Measurements from ENCODE around the gene CFAP45. TPM values are rescaled to one million over a fixed set of nuclear protein-coding genes. Genes with fewer than 3 reads are reported as not detected.

The CFAP45 gene
- total and polyA plus RNA-seq, 2 donors from 2014 or later, result 1.0 to 14.2 TPM

- Histone ChIP-seq H3K4me3 (ENCODE audit: low read length in 3 of 3) (no peak overlapping the region), H3K27ac (ENCODE audit: low read depth in 2 of 2, low read length in 2 of 2) (peak overlapping the region in 1 of 2 donors; percentile 50), H3K9me3 (ENCODE audit: control insufficient read depth in 2 of 3, insufficient read depth in 1 of 3, low read length in 3 of 3) (no peaks in the 10 kb centered on the region), H3K27me3 (ENCODE audit: control insufficient read depth, insufficient read depth, low read length) (no peaks in the 10 kb centered on the region), H3K4me1 (ENCODE audit: control insufficient read depth in 2 of 3, insufficient read depth in 2 of 3, low read depth in 1 of 3, low read length in 3 of 3) (peaks cover 0 to 7% (median 0%) of the 10 kb centered on the region in 3 donors), H3K36me3 (ENCODE audit: control insufficient read depth in 2 of 3, insufficient read depth in 3 of 3, low read length in 3 of 3) (no peaks in the 10 kb centered on the region), H3K9ac (ENCODE audit: low read length in 3 of 3) (no peak overlapping the region)
- intact Hi-C loops (cut with DNase I), result no loop called here
- FAIRE-seq (no peak), DNase-seq (no peak)
- TF ChIP-seq CTCF (IDR thresholded peaks at IDR 0.05; ENCODE audit: borderline replicate concordance, extremely low read depth, insufficient read depth), result no peak
These were observed 10.8 kb downstream of the CFAP45 start for GRCh38 chr1:159889202-159889601.

GRCh38 chr1:159884296-159884695 lies 15.7 kb downstream of the CFAP45 start:
- intact Hi-C loops (cut with DNase I), result no loop called here
- H3K36me3 ChIP-seq (ENCODE audit: control insufficient read depth in 2 of 3, insufficient read depth in 3 of 3, low read length in 3 of 3), result no peaks in the 10 kb centered on the region
- H3K9ac ChIP-seq (ENCODE audit: low read length in 3 of 3), result no peak overlapping the region
- H3K27me3 ChIP-seq (ENCODE audit: control insufficient read depth, insufficient read depth, low read length), result no peaks in the 10 kb centered on the region
- peaks cover 0 to under 1% (median 0%) of the 10 kb centered on the region in 3 donors for H3K4me1 ChIP-seq (ENCODE audit: control insufficient read depth in 2 of 3, insufficient read depth in 2 of 3, low read depth in 1 of 3, low read length in 3 of 3)
- no peaks in the 10 kb centered on the region for H3K9me3 ChIP-seq (ENCODE audit: control insufficient read depth in 2 of 3, insufficient read depth in 1 of 3, low read length in 3 of 3)
- H3K4me3 ChIP-seq (ENCODE audit: low read length in 3 of 3), result no peak overlapping the region
- no peak for TF ChIP-seq CTCF (IDR thresholded peaks at IDR 0.05; ENCODE audit: borderline replicate concordance, extremely low read depth, insufficient read depth)
- DNase-seq, result no peak
- no peak overlapping the region for H3K27ac ChIP-seq (ENCODE audit: low read depth in 2 of 2, low read length in 2 of 2)
- FAIRE-seq, result no peak

- no peak for TF ChIP-seq CTCF (IDR thresholded peaks at IDR 0.05; ENCODE audit: borderline replicate concordance, extremely low read depth, insufficient read depth)
- FAIRE-seq (no peak), DNase-seq (no peak)
- intact Hi-C loops (cut with DNase I), result no loop called here
- Histone ChIP-seq H3K27me3 (ENCODE audit: control insufficient read depth, insufficient read depth, low read length) (no peaks in the 10 kb centered on the region), H3K9ac (ENCODE audit: low read length in 3 of 3) (no peak overlapping the region), H3K4me1 (ENCODE audit: control insufficient read depth in 2 of 3, insufficient read depth in 2 of 3, low read depth in 1 of 3, low read length in 3 of 3) (no peaks in the 10 kb centered on the region), H3K36me3 (ENCODE audit: control insufficient read depth in 2 of 3, insufficient read depth in 3 of 3, low read length in 3 of 3) (no peaks in the 10 kb centered on the region), H3K27ac (ENCODE audit: low read depth in 2 of 2, low read length in 2 of 2) (no peak overlapping the region), H3K4me3 (ENCODE audit: low read length in 3 of 3) (no peak overlapping the region), H3K9me3 (ENCODE audit: control insufficient read depth in 2 of 3, insufficient read depth in 1 of 3, low read length in 3 of 3) (no peaks in the 10 kb centered on the region)
These were observed 16.8 kb downstream of the CFAP45 start for GRCh38 chr1:159883134-159883533.

- FAIRE-seq (no peak), DNase-seq (no peak)
- Histone ChIP-seq H3K36me3 (ENCODE audit: control insufficient read depth in 2 of 3, insufficient read depth in 3 of 3, low read length in 3 of 3) (no peaks in the 10 kb centered on the region), H3K9me3 (ENCODE audit: control insufficient read depth in 2 of 3, insufficient read depth in 1 of 3, low read length in 3 of 3) (no peaks in the 10 kb centered on the region), H3K27ac (ENCODE audit: low read depth in 2 of 2, low read length in 2 of 2) (no peak overlapping the region), H3K4me3 (ENCODE audit: low read length in 3 of 3) (no peak overlapping the region), H3K4me1 (ENCODE audit: control insufficient read depth in 2 of 3, insufficient read depth in 2 of 3, low read depth in 1 of 3, low read length in 3 of 3) (no peaks in the 10 kb centered on the region), H3K9ac (ENCODE audit: low read length in 3 of 3) (no peak overlapping the region), H3K27me3 (ENCODE audit: control insufficient read depth, insufficient read depth, low read length) (no peaks in the 10 kb centered on the region)
- intact Hi-C loops (cut with DNase I), result no loop called here
- no peak for TF ChIP-seq CTCF (IDR thresholded peaks at IDR 0.05; ENCODE audit: borderline replicate concordance, extremely low read depth, insufficient read depth)
These were observed 17.5 kb downstream of the CFAP45 start for GRCh38 chr1:159882527-159882862.

Data from kidney (tissue), 14 donors.